Right lobe of liver (tissue), 4 donors: ENCODE results near the gene EZR.

Source experiments
- CTCF ChIP-seq, 4 donors: fragments of 200-600 bp in 3 of 4; fragments of 450-650 bp in 1 of 4; IDR thresholded peaks; one replicate each; pipeline versions ENCODE4 v1.5.1 to v1.8.0; 2016 to 2022; ENCODE audit warnings: antibody characterized with exemption in 4 of 4, mild to moderate bottlenecking in 2 of 4
- POLR2A ChIP-seq: fragments of 450-650 bp; IDR thresholded peaks from one replicate; pipeline ENCODE4 v1.6.1; 2017; ENCODE audit warnings: antibody characterized with exemption, mild to moderate bottlenecking
- donor health status: DM: no; HTN: no; CAD: no.
- donor health status: DM: no; HTN: no; CAD: no.
- donor health status: DM: no; HTN: yes; CAD: no.

DNA sequence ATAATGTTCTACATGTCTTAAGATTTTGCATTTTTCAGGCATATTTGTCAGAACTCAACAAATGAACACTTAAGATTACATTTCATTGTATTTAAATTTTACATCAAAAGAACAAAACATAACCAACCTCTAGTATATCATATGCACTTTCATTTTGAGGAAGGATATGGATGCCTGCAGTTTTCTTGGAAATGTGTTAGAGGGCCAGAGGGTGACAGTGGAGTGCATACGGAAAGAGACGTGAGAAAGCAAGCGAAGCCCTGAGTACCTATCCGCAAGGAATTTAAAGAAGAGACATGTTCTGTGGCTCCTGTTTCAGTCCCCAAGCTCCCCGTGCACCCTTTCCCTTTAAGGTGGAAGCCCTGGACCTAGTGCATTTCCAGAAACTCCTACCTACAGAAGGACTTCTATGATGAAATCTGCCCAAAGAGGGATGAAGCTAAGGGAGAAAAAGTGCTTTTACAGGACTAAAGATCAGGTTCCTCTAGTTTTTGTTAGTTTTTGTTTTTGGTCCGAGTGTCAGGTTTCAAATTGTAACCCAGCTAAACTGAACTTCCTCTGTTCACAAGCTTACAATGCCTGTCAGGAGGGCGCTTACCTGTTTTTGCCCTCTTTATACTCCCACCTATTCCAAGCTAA, 38.8 kb downstream of the EZR start:
- TF ChIP-seq POLR2A: no peak
- no peak for TF ChIP-seq CTCF (IDR thresholded peaks at IDR 0.05)
